COLO668 (cell line): ENCODE results near the gene FAM120B.
"Not testable (repeated sequence)": the region's sequence is repeated elsewhere in the genome, so short reads cannot be mapped to it uniquely, and the experiment has no call there.

Source experiments
- DNase-seq: peaks from one replicate; lab custom pipeline; 2025; ENCODE audit not compliant: unreplicated experiment; lab: John Stamatoyannopoulos, UW

FAM120B gene

GRCh38 chr6:170347975-170348374 lies 41.4 kb downstream of the FAM120B start:
- no peak for DNase-seq

GRCh38 chr6:170351456-170351855 lies 44.9 kb downstream of the FAM120B start:
- DNase-seq, result not testable (repeated sequence)

GRCh38 chr6:170355190-170355589 lies 48.6 kb downstream of the FAM120B start:
- not testable (repeated sequence) for DNase-seq

GRCh38 chr6:170355661-170356060 lies 49.1 kb downstream of the FAM120B start:
- DNase-seq, result no peak

GRCh38 chr6:170357812-170358211 lies 51.3 kb downstream of the FAM120B start:
- no peak for DNase-seq

- no peak for DNase-seq
These were observed 51.9 kb downstream of the FAM120B start for GRCh38 chr6:170358496-170358895.

GRCh38 chr6:170360476-170360875 lies 53.9 kb downstream of the FAM120B start:
- no peak for DNase-seq

- no peak for DNase-seq
These were observed 54.8 kb downstream of the FAM120B start for GRCh38 chr6:170361335-170361734.

- no peak for DNase-seq
These were observed 55.6 kb downstream of the FAM120B start for GRCh38 chr6:170362121-170362520.

- no peak for DNase-seq
These were observed 56.7 kb downstream of the FAM120B start for GRCh38 chr6:170363255-170363654.

- DNase-seq, result no peak
These were observed 58.6 kb downstream of the FAM120B start for GRCh38 chr6:170365121-170365520.

GRCh38 chr6:170365593-170365992 lies 59.0 kb downstream of the FAM120B start:
- no peak for DNase-seq

GRCh38 chr6:170366248-170366960 lies 59.8 kb downstream of the FAM120B start:
- DNase-seq, result no peak

- no peak for DNase-seq
These were observed 60.7 kb downstream of the FAM120B start for GRCh38 chr6:170367241-170367640.

- DNase-seq, result no peak
These were observed 62.0 kb downstream of the FAM120B start for GRCh38 chr6:170368544-170368943.

GRCh38 chr6:170369403-170369802 lies 62.8 kb downstream of the FAM120B start:
- no peak for DNase-seq

- no peak for DNase-seq
These were observed 63.9 kb downstream of the FAM120B start for GRCh38 chr6:170370416-170370815.

GRCh38 chr6:170371080-170371479 lies 64.5 kb downstream of the FAM120B start:
- DNase-seq, result no peak

- no peak for DNase-seq
These were observed 65.0 kb downstream of the FAM120B start for GRCh38 chr6:170371588-170371987.

GRCh38 chr6:170372380-170373325 lies 66.1 kb downstream of the FAM120B start:
- DNase-seq, result no peak

- DNase-seq, result peak; percentile 28
These were observed 68.2 kb downstream of the FAM120B start for GRCh38 chr6:170374571-170375444.
